ENCODE measurements around the gene SLTM.
A peak's percentile ranks its signal among the peaks of the same experiment; 100 is the strongest.

The SLTM gene

DNA sequence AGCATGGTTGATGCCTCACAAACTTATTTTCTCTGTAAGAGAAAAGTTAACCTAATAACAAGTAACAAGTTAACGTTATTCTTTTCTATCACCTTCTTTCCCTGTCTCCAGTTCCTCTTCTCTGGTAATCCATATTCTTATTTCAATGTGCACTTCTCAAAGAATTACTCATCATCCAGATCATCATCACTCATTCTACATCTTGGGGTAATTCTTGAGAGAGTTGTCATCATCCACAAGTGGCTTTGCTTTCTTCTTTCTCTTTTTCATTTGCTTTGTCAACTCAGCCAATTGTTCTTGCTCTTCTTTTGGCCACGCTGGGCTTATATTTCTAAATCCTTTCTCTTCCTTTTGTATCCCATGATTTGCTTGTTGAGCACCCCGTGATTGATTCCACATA is 33.2 kb upstream of the SLTM start:
- DNase-seq (ENCODE audit: low read depth) = peak; percentile 63
- TF ChIP-seq, protein P1, sequence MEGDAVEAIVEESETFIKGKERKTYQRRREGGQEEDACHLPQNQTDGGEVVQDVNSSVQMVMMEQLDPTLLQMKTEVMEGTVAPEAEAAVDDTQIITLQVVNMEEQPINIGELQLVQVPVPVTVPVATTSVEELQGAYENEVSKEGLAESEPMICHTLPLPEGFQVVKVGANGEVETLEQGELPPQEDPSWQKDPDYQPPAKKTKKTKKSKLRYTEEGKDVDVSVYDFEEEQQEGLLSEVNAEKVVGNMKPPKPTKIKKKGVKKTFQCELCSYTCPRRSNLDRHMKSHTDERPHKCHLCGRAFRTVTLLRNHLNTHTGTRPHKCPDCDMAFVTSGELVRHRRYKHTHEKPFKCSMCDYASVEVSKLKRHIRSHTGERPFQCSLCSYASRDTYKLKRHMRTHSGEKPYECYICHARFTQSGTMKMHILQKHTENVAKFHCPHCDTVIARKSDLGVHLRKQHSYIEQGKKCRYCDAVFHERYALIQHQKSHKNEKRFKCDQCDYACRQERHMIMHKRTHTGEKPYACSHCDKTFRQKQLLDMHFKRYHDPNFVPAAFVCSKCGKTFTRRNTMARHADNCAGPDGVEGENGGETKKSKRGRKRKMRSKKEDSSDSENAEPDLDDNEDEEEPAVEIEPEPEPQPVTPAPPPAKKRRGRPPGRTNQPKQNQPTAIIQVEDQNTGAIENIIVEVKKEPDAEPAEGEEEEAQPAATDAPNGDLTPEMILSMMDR (conservative IDR thresholded peaks at IDR 0.05; ENCODE audit: control insufficient read depth, insufficient read depth, low read depth, low read length) = no peak
- H3K4me3 ChIP-seq (ENCODE audit: control insufficient read depth, low read depth, low read length) = no peak overlapping the region

DNA sequence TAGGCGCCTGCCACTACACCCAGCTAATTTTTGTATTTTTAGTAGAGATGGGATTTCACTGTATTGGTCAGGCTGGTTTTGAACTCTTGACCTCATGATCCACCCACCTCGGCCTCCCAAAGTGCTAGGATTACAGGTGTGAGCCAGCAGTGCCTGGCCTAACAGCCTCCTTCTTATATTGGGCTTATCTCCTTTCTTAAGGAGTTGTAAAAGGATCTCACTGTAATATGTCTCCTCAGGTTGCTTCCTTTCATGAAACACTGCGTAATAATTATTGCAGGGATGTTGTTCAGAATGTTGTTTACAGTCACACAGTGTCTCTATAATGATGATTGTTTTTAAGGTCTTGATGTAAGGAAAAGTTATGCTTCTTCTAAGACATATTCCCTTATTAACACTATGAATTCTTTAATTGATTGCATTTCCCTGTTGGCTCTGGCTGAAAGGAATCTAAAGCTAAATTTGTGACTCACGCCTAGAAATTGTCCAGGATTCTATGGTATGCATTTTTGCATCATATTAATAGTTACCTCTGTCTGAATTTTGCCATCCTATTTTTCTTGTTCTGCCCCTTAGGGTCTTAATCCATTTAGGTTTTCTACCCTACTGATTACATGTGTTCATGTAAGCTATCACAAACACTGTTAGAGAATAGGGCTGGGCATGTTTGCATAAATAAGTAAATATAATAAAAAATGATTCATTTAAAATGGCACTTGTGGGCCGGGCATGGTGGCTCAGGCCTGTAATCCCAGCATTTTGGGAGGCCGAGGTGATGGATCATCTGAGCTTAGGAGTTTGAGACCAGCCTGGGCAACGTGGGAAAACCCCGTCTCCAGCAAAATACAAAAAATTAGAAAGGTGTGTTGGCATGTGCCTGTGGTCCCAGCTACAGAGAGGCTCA is 29.4 kb upstream of the SLTM start:
- no peak overlapping the region for H3K4me3 ChIP-seq (ENCODE audit: control insufficient read depth, low read depth, low read length)

DNA sequence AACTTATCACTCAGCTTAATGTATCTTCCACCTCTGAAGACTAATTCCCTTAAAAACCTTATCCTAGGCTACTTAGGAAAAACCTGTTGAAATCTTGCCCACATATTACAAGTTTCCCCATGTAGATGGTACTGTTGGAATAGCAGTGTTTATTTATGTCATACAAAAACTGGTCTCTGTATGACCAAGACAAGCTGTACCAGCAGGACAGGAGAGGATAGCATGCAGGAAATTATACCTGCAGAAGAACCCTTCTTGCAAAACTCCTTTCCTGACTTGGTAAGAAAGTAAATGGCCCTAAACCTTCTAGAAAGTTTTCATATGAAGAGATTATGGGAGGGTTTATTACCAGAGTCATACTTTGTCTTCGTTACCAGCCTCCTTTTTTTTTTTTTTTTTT is 28.7 kb upstream of the SLTM start:
- H3K4me3 ChIP-seq (ENCODE audit: control insufficient read depth, low read depth, low read length) = no peak overlapping the region
- DNase-seq (ENCODE audit: low read depth) = no peak
- TF ChIP-seq, protein P1 (conservative IDR thresholded peaks at IDR 0.05; ENCODE audit: control insufficient read depth, insufficient read depth, low read depth, low read length) = no peak

More for the DNA sequence above, 29.4 kb upstream of the SLTM start:
- DNase-seq (ENCODE audit: low read depth) = no peak
- TF ChIP-seq, protein P1 (conservative IDR thresholded peaks at IDR 0.05; ENCODE audit: control insufficient read depth, insufficient read depth, low read depth, low read length) = no peak

DNA sequence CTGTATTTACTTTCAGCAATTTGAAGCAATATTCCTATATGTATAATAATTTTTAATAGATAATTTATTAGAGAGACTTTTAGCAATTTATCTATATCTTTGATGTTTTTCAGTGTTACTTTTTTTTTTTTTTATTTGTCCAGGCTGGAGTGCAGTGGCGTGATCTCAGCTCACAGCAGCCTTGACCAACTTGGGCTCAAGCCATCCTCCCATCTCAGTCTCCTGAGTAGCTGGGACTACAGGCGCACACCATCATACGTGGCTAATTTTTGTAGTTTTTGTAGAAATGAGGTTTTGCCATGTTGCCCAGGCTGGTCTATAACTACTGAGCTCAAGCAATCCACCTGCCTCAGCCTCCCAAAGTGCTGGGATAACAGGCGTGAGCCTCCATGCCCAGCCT is 25.3 kb upstream of the SLTM start:
- H3K4me3 ChIP-seq (ENCODE audit: control insufficient read depth, low read depth, low read length) = no peak overlapping the region
- TF ChIP-seq, protein P1 (conservative IDR thresholded peaks at IDR 0.05; ENCODE audit: control insufficient read depth, insufficient read depth, low read depth, low read length) = no peak
- no peak for DNase-seq (ENCODE audit: low read depth)

DNA sequence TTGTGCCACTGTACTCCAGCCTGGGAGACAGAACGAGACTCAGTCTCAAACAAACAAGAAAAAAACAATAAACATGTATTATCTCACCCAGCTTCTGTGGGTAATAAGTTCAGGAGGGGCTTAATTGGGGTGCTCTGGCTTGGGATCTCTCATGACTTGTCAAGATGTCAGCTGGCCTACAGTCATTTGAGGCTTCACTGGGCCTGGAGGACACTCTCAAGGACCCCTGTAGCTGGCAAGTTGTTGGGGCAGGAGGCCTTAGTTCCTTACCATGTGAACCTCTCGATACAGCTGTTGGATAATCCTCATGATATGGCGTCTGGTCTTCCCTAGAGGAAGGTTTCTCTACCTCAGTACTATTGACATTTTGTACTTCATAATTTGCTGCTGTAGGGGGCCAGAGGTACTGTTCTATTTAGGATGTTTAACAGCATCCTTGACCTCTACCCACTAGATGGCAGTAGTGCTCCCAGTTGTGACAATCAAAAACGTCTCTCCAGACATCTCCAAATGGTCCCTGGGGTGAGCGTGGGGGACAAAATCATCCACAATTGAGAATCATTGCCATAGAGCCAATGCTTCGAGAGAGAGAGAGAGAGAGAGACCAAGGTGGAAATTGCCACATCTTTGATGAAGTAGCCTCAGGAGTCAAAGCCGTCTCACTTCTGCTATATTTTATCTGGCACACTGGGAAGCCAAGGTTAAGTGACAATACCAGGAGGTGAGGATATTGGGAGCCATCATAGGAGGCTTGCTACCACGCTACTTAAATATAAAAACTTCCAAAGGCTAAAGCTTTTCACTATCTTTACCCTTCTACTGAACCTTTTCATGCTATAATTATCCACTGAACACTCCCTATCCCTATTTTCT is 23.9 kb upstream of the SLTM start:
- TF ChIP-seq, protein P1 (conservative IDR thresholded peaks at IDR 0.05; ENCODE audit: control insufficient read depth, insufficient read depth, low read depth, low read length) = peak; percentile 88
- H3K4me3 ChIP-seq (ENCODE audit: control insufficient read depth, low read depth, low read length) = no peak overlapping the region
- DNase-seq (ENCODE audit: low read depth) = peak; percentile 69

DNA sequence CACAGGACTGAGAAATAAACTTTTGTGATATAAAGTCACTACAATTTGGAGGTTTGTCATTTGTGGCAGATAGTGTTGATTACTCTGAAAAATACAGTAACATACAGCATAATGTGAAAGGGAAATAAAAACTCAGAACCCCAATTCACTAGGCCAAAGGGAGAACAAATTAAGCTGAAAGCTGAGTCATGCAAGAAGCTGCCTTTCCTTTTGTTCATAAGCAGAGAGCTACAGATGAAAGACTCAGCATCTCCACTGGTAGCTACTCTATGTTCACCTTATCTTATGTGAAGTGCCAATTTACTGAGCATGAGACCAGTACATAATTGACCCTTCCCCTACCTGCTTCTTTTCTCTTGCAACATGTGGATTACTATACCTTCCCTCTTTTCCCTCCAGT is 19.3 kb upstream of the SLTM start:
- DNase-seq (ENCODE audit: low read depth) = peak; percentile 54
- H3K4me3 ChIP-seq (ENCODE audit: control insufficient read depth, low read depth, low read length) = no peak overlapping the region
- TF ChIP-seq, protein P1 (conservative IDR thresholded peaks at IDR 0.05; ENCODE audit: control insufficient read depth, insufficient read depth, low read depth, low read length) = no peak

Data from fibroblast of mammary gland (primary cell).